ENCODE measurements around the gene COP1. TPM values are rescaled to one million over a fixed set of nuclear protein-coding genes. Genes with fewer than 3 reads are reported as not detected.

COP1 gene
- total RNA-seq, 1 donor from 2014 or later = 66.2 TPM

DNA sequence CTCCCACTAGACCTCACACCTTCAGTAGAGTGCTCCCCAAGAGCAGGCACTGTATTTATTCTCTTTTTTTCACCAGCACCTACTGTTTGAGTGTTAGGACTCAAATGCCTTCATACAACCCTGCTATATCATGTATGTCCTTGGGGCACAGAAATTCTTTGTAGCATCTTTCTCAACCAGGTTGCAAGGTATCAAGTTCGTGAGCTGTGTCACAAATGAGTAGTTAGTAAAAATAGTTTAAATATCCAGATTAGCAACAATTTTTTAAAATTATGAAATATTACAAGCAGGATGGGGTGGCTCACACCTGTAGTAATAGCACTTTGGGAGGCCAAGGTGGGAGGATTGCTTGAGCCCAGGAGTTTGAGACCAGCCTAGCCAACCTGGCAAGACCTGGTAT lies 311.1 kb downstream of the COP1 start:
- DNase-seq (ENCODE audit: low read depth) = no peak
